Cardiac fibroblast (primary cell): ENCODE data around the gene ELMO3.
A peak's percentile ranks its signal among the peaks of the same experiment; 100 is the strongest.

Source experiments
- DNase-seq, 2 donors: peaks; one replicate each; pipeline versions ENCODE4 v3.0.0 to v3.0.0-alpha.2; 2010; ENCODE audit warnings: low read depth in 2 of 2
- H3K4me3 ChIP-seq, 2 donors: replicated peaks in 1 of 2; 1 replicate in 1 of 2; 2 replicates in 1 of 2; pipeline ENCODE4 v1.5.1; 2011; ENCODE audit warnings: low read depth in 2 of 2, low read length in 2 of 2, mild to moderate bottlenecking in 2 of 2, moderate library complexity in 1 of 2
- TF ChIP-seq, protein P1 (sequence below): IDR thresholded peaks from one replicate; pipeline ENCODE4 v1.5.1; 2011; ENCODE audit warnings: low read depth, mild to moderate bottlenecking, low read length, inconsistent platforms

ELMO3 gene

DNA sequence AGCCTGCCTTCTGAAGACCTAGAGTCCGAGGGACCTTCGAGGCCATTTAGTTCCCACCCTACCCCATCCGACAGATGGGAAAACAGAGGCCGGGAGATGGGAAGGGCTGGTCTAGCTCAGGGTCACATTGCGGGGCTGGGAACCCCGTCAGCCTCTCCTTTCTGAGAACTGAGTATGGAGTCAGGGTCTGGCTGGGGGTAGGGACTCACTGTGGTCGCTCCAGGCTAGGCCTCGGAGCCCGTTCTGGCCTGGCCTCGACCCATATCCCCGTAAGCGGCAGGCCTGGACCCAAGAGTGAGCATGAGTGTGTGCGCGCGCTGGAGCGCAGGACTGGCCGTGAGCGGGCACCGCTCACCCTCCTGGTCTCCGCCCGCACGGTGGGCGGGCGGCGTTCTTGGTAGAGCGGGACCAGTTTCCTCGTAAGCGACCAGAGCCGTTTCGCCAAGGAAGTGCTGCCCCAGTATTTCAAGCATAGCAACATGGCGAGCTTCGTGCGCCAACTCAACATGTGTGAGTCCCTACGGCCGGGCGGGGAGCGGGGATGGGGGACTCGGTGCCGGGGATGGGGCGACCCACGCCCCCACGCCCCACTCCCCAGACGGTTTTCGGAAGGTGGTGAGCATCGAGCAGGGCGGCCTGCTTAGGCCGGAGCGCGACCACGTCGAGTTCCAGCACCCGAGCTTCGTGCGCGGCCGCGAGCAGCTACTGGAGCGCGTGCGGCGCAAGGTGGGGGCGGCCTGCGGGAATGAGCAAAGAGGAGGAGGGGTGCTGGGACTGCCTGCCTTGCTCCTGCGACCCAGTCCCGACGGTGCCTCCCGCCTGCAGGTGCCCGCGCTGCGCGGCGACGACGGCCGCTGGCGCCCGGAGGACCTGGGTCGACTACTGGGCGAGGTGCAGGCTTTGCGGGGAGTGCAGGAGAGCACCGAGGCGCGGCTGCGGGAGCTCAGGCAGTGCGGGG is 33.5 kb upstream of the ELMO3 start:
- TF ChIP-seq, protein P1, sequence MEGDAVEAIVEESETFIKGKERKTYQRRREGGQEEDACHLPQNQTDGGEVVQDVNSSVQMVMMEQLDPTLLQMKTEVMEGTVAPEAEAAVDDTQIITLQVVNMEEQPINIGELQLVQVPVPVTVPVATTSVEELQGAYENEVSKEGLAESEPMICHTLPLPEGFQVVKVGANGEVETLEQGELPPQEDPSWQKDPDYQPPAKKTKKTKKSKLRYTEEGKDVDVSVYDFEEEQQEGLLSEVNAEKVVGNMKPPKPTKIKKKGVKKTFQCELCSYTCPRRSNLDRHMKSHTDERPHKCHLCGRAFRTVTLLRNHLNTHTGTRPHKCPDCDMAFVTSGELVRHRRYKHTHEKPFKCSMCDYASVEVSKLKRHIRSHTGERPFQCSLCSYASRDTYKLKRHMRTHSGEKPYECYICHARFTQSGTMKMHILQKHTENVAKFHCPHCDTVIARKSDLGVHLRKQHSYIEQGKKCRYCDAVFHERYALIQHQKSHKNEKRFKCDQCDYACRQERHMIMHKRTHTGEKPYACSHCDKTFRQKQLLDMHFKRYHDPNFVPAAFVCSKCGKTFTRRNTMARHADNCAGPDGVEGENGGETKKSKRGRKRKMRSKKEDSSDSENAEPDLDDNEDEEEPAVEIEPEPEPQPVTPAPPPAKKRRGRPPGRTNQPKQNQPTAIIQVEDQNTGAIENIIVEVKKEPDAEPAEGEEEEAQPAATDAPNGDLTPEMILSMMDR, result no peak
- no peak for DNase-seq
- H3K4me3 ChIP-seq, result no peak overlapping the region

DNA sequence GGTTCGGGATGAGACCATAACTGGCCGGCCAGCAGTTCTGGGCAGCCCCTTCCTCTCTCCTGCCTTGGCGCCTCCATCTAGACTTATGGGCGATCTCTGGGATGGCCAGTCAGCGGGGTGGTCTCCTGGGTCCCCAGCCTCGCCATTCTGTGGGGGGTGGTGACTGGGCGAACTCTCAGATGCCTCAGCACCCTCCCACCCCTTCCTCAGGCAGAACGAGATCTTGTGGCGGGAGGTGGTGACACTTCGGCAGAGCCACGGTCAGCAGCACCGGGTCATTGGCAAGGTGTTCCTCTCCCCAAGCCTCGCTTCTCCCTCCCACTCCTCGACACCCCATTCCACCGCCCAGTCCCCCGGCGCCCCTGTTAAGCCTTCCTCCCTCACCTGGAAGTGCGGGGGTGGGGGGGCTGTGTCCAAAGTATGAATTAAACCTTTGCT is 32.8 kb upstream of the ELMO3 start:
- TF ChIP-seq, protein P1, result no peak
- no peak for DNase-seq
- H3K4me3 ChIP-seq, result no peak overlapping the region

DNA sequence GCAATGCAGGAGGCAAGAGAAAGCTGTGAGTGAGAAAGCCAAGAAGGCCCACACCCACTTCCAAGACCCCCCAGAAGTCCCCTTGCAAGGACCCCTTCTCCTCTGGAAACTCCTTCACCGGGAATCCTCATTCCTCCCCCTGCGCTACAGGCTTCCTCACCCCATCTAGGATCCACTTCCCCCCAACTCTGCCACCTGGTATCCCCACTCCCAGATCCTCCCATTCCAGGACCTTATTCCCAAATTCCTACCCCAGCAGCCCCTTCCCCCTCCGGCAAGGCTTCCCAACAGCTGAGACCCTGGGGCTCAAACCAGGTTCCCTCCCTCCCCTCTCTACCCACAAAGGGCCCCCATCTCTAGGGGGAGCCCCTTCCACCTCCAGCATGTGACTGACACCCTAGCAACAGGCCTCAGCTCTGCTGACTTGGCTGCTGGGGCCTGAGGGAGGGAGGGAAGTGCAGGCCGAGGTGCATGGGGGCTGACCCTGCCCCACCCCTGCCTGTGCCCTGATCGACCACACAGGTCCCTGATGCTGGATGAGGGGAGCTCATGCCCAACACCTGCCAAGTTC is 32.2 kb upstream of the ELMO3 start:
- DNase-seq, result no peak
- H3K4me3 ChIP-seq, result no peak overlapping the region
- TF ChIP-seq, protein P1, result no peak

DNA sequence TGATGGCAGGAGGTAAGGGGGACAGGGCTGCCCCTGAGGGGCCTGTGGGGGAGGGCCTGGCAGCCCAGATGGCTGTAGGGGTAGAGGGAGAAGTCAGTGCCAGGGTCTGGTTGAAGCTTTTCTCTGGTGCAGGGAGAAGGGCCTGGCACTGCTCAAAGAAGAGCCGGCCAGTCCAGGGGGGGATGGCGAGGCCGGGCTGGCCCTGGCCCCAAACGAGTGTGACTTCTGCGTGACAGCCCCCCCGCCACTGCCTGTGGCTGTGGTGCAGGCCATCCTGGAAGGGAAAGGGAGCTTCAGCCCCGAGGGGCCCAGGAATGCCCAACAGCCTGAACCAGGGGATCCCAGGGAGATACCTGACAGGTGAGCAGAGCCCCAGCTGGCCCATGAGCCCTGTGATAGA is 31.3 kb upstream of the ELMO3 start:
- H3K4me3 ChIP-seq, result no peak overlapping the region
- TF ChIP-seq, protein P1, result no peak
- DNase-seq, result no peak

DNA sequence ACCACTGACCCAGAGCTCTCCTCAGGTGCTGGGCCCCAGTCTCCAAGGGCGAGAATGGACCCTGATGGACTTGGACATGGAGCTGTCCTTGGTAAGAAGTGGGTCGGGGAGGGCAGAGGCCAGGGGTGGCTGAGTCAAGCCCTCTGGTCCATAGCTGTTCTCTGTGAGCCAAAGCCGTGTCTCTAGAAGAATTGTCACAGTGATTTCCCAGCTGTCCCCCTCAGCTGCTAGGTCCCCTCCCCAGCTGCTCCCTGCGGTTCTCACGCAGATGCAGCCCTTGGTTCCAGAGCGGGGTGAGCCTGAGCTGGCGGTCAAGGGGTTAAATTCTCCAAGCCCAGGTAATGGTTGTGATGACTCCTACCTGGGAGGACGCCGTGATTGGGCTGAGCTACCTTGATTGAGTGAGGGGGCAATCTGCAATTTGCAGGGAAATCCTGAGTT is 29.9 kb upstream of the ELMO3 start:
- TF ChIP-seq, protein P1, result no peak
- H3K4me3 ChIP-seq, result no peak overlapping the region
- DNase-seq, result no peak

DNA sequence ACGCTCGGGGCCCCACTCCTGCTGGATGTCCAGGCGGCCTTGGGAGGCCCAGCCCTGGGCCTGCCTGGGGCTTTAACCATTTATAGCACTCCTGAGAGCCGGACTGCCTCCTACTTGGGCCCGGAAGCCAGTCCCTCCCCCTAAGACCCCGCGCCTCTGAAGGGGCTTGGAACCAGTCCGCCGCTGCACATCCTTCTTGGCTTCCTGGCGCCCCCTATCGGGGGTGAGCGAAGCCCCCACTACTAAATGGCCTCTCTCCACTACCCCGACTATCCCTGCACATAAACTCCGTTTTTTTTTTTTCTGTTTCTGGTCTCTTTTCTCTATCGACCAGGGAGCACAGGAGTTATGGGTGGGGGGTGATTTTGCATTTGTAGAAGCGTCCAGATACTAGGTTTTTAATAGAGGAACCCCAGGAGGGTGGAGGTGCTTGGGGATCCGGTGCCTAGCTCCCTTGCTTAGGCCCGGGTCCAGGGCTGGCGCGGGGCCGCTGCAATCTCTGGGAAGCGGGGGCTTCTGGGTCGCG is 29.2 kb upstream of the ELMO3 start:
- DNase-seq, result peak in 1 of 2 donors; percentile 32
- TF ChIP-seq, protein P1, result peak; percentile 66
- H3K4me3 ChIP-seq, result peak overlapping the region; percentile 32 to 44
